K562 (cell line): ENCODE measurements around the gene KPNA3. TPM values are rescaled to one million over a fixed set of nuclear protein-coding genes. Genes with fewer than 3 reads are reported as not detected.

ENCODE experiments used
- ATAC-seq: fragments of 200-7000 bp; cut with Tn5 transposase; 3 replicates; pipeline ENCODE4 v1.9.1; 2020; ENCODE audit warnings: moderate library complexity
- BruUV-seq: library from RNA; stranded (reverse); fragments of 400-500 nt; replicated peaks from 2 replicates; lab custom pipeline; 2021; lab: Mats Ljungman, UMichigan
- CTCF ChIA-PET: fragments of 300-600 bp; formaldehyde crosslinking; extraction: SDS; loops from one replicate; lab custom pipeline; 2021; ENCODE audit warnings: low intra/inter-chr PET ratio; lab: Yijun Ruan, JAX
- POLR2A ChIA-PET: fragments of 300-600, 350-650 bp; sonication (Branson Sonifier 250); formaldehyde crosslinking; extraction: SDS; loops from one replicate; lab custom pipeline; 2021; ENCODE audit warnings: antibody characterized with exemption, inconsistent platforms; lab: Yijun Ruan, JAX
- DNase-seq, 4 experiments: peaks; one replicate each; pipeline versions ENCODE4 v3.0.0 to v3.0.0-alpha.2; 2011 to 2018; ENCODE audit warnings: low spot score in 3 of 4, mixed read lengths in 3 of 4; ENCODE audit errors: extremely low read depth in 1 of 4
- FAIRE-seq: peaks from 2 replicates; lab custom pipeline; 2011; peaks lifted over from hg19 to GRCh38; lab: Jason Lieb, UNC
- H2AFZ ChIP-seq: 2 replicates; pipeline ENCODE4 v1.6.0; 2011; ENCODE audit warnings: low read depth, low read length, control low read depth, inconsistent platforms
- H3K27ac ChIP-seq: fragments of 200-600 bp; 3 replicates; pipeline ENCODE4 v1.8.0; 2011; ENCODE audit warnings: low read depth, mild to moderate bottlenecking, control low read depth, inconsistent platforms, low read length, moderate library complexity, mixed read lengths; ENCODE audit errors: extremely low read depth
- H3K27me3 ChIP-seq, 2 experiments: fragments of 300-600 bp in 1 of 2; 2 replicates in 1 of 2; 3 replicates in 1 of 2; pipeline versions ENCODE4 v1.6.0 to v1.8.0; 2011; ENCODE audit warnings: inconsistent platforms in 2 of 2, low read length in 2 of 2, mild to moderate bottlenecking in 1 of 2, mixed read lengths in 1 of 2, moderate library complexity in 1 of 2; ENCODE audit not compliant: control insufficient read depth in 2 of 2, insufficient read depth in 2 of 2
- H3K36me3 ChIP-seq: fragments of 300-600 bp; 3 replicates; pipeline ENCODE4 v1.8.0; 2011; ENCODE audit warnings: mild to moderate bottlenecking, low read length, inconsistent platforms; ENCODE audit not compliant: control insufficient read depth, insufficient read depth
- H3K4me1 ChIP-seq, 2 experiments: fragments of 200-600 bp in 1 of 2; replicated peaks in 1 of 2; 2 replicates in 1 of 2; 3 replicates in 1 of 2; pipeline versions ENCODE4 v1.5.1 to v1.8.0; 2011; ENCODE audit warnings: inconsistent platforms in 2 of 2, low read length in 2 of 2, mild to moderate bottlenecking in 1 of 2, mixed read lengths in 1 of 2, moderate library complexity in 1 of 2; ENCODE audit not compliant: control insufficient read depth in 2 of 2, insufficient read depth in 2 of 2
- H3K4me2 ChIP-seq: 2 replicates; pipeline ENCODE4 v1.6.1; 2011; ENCODE audit warnings: low read length, control low read depth, inconsistent platforms, mixed read lengths; ENCODE audit not compliant: insufficient read depth
- H3K4me3 ChIP-seq: fragments of 200-600 bp; sonication (generic), shearing (Covaris generic); 2 replicates; pipeline ENCODE4 v1.5.1; 2016; ENCODE audit warnings: control low read depth, inconsistent platforms
- H3K79me2 ChIP-seq: fragments of 200-600 bp; 3 replicates; pipeline ENCODE4 v1.8.0; 2011; ENCODE audit warnings: low read length, inconsistent platforms; ENCODE audit not compliant: control insufficient read depth, insufficient read depth
- H3K9ac ChIP-seq, 2 experiments: 2 replicates each; pipeline versions ENCODE4 v1.6.0 to v1.6.1; 2011; ENCODE audit warnings: low read depth in 2 of 2, low read length in 2 of 2, control low read depth in 1 of 2, inconsistent platforms in 1 of 2, mild to moderate bottlenecking in 1 of 2, mixed read lengths in 1 of 2; ENCODE audit not compliant: insufficient read depth in 1 of 2
- H3K9me1 ChIP-seq: one replicate; pipeline ENCODE4 v1.6.0; 2011; ENCODE audit warnings: inconsistent platforms, mild to moderate bottlenecking, low read length, moderate library complexity; ENCODE audit not compliant: control insufficient read depth, insufficient read depth
- H3K9me3 ChIP-seq: replicated peaks from 2 replicates; pipeline ENCODE4 v1.5.1; 2011; ENCODE audit warnings: low read depth, low read length, inconsistent platforms; ENCODE audit not compliant: control insufficient read depth, insufficient read depth
- H4K20me1 ChIP-seq: replicated peaks from 2 replicates; pipeline ENCODE4 v1.6.1; 2011; ENCODE audit warnings: low read length, inconsistent platforms, mixed read lengths; ENCODE audit not compliant: control insufficient read depth, insufficient read depth
- E4F1 ChIP-seq: fragments of 250-450 bp; sonication (Bioruptor Pico); IDR thresholded peaks from 2 replicates; pipeline ENCODE4 v1.5.0; 2021; ENCODE audit warnings: mild to moderate bottlenecking, borderline replicate concordance
- ETV1 ChIP-seq: fragments of 450-650 bp; conservative IDR thresholded peaks from 2 replicates; pipeline ENCODE4 v1.6.1; 2016; ENCODE audit warnings: missing genetic modification characterization, control low read depth, low read depth, missing compliant biosample characterization
- HNRNPLL ChIP-seq: fragments of 200-400 bp; formaldehyde crosslinking; IDR thresholded peaks from 2 replicates; pipeline ENCODE4 v1.6.1; 2017; ENCODE audit warnings: low read length, low read depth, mild to moderate bottlenecking; ENCODE audit not compliant: poor library complexity, severe bottlenecking
- MLLT1 ChIP-seq, 2 experiments: fragments of 450-650 bp; IDR thresholded peaks; 2 replicates each; pipeline ENCODE4 v1.6.1; 2016
- MNT ChIP-seq, 2 experiments: fragments of 450-650 bp; conservative IDR thresholded peaks; 2 replicates each; pipeline ENCODE4 v1.6.1; 2017; ENCODE audit warnings: mild to moderate bottlenecking in 2 of 2, moderate library complexity in 2 of 2
- NFIC ChIP-seq: fragments of 450-650 bp; IDR thresholded peaks from 2 replicates; pipeline ENCODE4 v1.6.1; 2017; ENCODE audit warnings: mild to moderate bottlenecking, inconsistent platforms
- POU5F1 ChIP-seq: fragments of 150-350 bp; IDR thresholded peaks from 2 replicates; pipeline ENCODE4 v1.6.1; 2014; ENCODE audit warnings: borderline replicate concordance, low read length, low read depth, mild to moderate bottlenecking; ENCODE audit not compliant: partially characterized antibody
- SMARCA4 ChIP-seq: fragments of 450-650 bp; IDR thresholded peaks from 2 replicates; pipeline ENCODE4 v1.6.1; 2016
- SP1 ChIP-seq: sonication (generic); formaldehyde crosslinking; IDR thresholded peaks from 2 replicates; pipeline ENCODE4 v1.8.1; 2022; ENCODE audit warnings: mild to moderate bottlenecking, missing genetic modification reagents
- WGBS: fragments of 100-300 bp; shearing (Covaris generic); methylation state at CpG from one replicate; pipeline ENCODE4 v1.1.6; 2016; ENCODE audit warnings: low coverage, mixed read lengths; ENCODE audit not compliant: insufficient coverage; ENCODE audit errors: missing lambda C conversion rate; 5-methylcytosine and 5-hydroxymethylcytosine counted together
- in situ Hi-C: fragments of 300-500 bp; cut with MboI; formaldehyde crosslinking; loops from 4 replicates; pipeline ENCODE4 v1.15.0; 2018; ENCODE audit warnings: inconsistent platforms, mixed read lengths
- intact Hi-C: fragments of 100-400 bp; cut with micrococcal nuclease; formaldehyde crosslinking; loops from 2 replicates; pipeline ENCODE4 v1.14.2; 2022
- polyA plus RNA-seq, 8 experiments: library from polyadenylated mRNA; depleted of rRNA in 4 of 8; stranded (reverse) in 5 of 8; unstranded in 3 of 8; fragments of >200 nt; fragmentation: Nextera tagmentation in 2 of 8; fragmentation: Illumina TruSeq in 1 of 8; extraction: Ambion mirVana in 2 of 8; extraction: Trizol in 1 of 8; gene quantifications; 2 replicates each; pipeline versions ENCODE4 v1.2.1 to v1.2.3, GENCODE V29; 2011 to 2014; ENCODE audit warnings: inconsistent platforms in 1 of 8, missing spikeins in 1 of 8
- total RNA-seq, 7 experiments: library from RNA; depleted of rRNA in 6 of 7; stranded (reverse); fragments of >200 nt in 6 of 7; fragmentation: Illumina TruSeq in 2 of 7; extraction: Trizol in 2 of 7; gene quantifications; 2 replicates each; pipeline versions ENCODE4 v1.2.1 to v1.2.3, GENCODE V29; 2011 to 2021; ENCODE audit warnings: low replicate concordance in 1 of 7

KPNA3 gene
- total and polyA plus RNA-seq, 9 of the 15 experiments (the other 6 are each of a cell fraction or from before 2014, with no cell fraction given) = 8.5 to 23.4 (median 15.7) TPM

GRCh38 chr13:49690133-49690994, 102.1 kb downstream of the KPNA3 start:
- ChIA-PET CTCF (interaction anchor here (0.6 kb wide), 1 partner anchor 101 kb away, joined by 3 read pairs; no protein-coding TSS in a partner anchor), POLR2A (interaction anchor here (0.6 to 1.1 kb wide), 3 partner anchors 8 to 307 kb away, joined by 3 to 5 read pairs (median 3); no protein-coding TSS in a partner anchor)
- intact Hi-C loops (no loop called here), in situ Hi-C loops (no loop called here)
- Histone ChIP-seq H3K4me2 (peak overlapping the region; percentile 86), H3K27ac (peak overlapping the region; percentile 83), H3K4me1 (peaks cover 0 to 19% of the 10 kb centered on the region in 2 experiments; a peak in 3 of 5 replicates), H4K20me1 (no peaks in the 10 kb centered on the region), H3K9me1 (no peaks in the 10 kb centered on the region), H2AFZ (peak overlapping the region; percentile 95), H3K9me3 (no peaks in the 10 kb centered on the region), H3K79me2 (peaks cover 31% of the 10 kb centered on the region), H3K36me3 (peaks cover 13% of the 10 kb centered on the region; the same call in 2 of the 3 replicates), H3K4me3 (peak overlapping the region; percentile 77), H3K9ac (peak overlapping the region; percentile 74 to 91), H3K27me3 (no peaks in the 10 kb centered on the region)
- FAIRE-seq (no peak), ATAC-seq (peak; percentile 29), DNase-seq (peak; percentile 13 to 20 (median 16))
- WGBS = 4% methylated on average over 17 of the region's 17 CpGs
- BruUV-seq = TSS peak; percentile 50
- TF ChIP-seq MNT (conservative IDR thresholded peaks at IDR 0.05) (0 out of 4 replicates have a peak, but pooled peaks of 1 of the 2 experiments have one; percentile 13), SP1 (CRISPR knock-in tag) (0 out of 2 replicates have a peak, but pooled peaks have one; percentile 34), SMARCA4 (0 out of 2 replicates have a peak, but pooled peaks have one; percentile 10), MLLT1 (IDR thresholded peaks at IDR 0.05) (no peak), NFIC (peak; percentile 65), E4F1 (0 out of 2 replicates have a peak, but pooled peaks have one; percentile 12), POU5F1 (no peak), ETV1 (tag) (no peak), HNRNPLL (peak; percentile 8)
